GM18951 (cell line): ENCODE measurements around the gene DLG5.

Source experiments
- POLR2A ChIP-seq: IDR thresholded peaks from 4 replicates; pipeline ENCODE4 v1.6.1; 2011; ENCODE audit warnings: mild to moderate bottlenecking; ENCODE audit not compliant: insufficient read length, insufficient read depth; ENCODE audit errors: extremely low read depth
- in situ Hi-C: fragments of 300-500 bp; cut with MboI; formaldehyde crosslinking; loops from one replicate; pipeline ENCODE4 v1.12.0; 2022; ENCODE audit warnings: low sequenced_read_pairs, mixed read lengths, inconsistent platforms; ENCODE audit not compliant: unreplicated experiment

DLG5 gene

DNA sequence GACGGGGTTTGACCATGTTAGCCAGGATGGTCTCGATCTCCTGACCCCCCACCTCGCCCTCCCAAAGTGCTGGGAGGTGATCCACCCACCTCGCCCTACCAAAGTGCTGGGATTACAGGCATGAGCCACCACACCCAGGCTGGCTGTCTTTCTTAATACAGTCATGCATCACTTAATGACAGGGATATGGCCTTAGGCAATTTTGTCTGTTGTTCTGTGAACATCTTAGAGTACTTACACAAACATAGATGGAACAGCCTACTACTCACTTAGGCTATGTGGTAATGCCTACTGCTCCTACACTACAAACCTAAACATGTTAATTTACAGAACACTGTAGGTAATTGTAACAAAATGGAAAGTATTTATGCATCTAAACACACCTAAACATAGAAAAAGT is 182.3 kb downstream of the DLG5 start:
- in situ Hi-C loops = no loop called here
- TF ChIP-seq POLR2A = no peak

DNA sequence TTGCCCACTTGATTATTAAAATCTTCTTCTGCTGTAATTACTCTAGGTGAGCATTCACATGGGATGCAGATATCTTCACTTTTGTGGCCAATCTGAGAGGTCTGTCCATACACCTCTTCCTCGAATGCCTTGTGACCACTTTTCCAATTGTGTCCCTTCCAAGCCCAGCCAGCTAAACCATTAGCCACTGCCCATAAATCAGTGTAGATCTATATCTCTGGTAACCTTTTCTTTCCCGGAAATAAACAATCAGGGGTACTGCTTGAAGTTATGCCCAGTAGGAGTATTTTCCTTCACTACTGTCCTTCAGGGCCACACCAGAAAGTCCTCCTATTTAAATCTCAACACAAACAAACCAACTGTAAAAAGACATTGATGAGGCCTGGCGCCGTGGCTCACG is 184.4 kb downstream of the DLG5 start:
- in situ Hi-C loops = no loop called here
- no peak for TF ChIP-seq POLR2A

DNA sequence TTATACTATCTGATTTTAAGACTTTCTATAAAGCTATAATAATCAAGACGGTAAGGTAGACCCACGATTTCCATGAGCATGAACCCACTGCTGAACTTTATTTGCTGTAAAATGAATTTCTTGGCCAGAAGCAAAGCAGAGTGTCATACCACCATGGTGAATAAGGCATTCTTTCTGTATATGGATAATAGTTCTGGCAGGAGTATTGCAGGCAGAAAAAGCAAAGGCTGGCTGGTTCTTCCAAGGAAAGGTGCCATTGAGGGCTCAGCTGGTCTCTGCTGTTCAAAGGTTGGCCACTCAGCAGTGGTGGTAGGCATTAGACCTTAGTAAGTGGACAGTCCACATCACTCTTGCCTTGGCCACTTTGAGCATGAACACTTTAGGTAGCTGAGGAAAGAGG is 184.8 kb downstream of the DLG5 start:
- in situ Hi-C loops = no loop called here

More for the DNA sequence above, 184.8 kb downstream of the DLG5 start:
- TF ChIP-seq POLR2A = no peak
